ENCODE measurements around the gene HMBS.
"Not testable (repeated sequence)": the region's sequence is repeated elsewhere in the genome, so short reads cannot be mapped to it uniquely, and the experiment has no call there.

Gene HMBS

DNA sequence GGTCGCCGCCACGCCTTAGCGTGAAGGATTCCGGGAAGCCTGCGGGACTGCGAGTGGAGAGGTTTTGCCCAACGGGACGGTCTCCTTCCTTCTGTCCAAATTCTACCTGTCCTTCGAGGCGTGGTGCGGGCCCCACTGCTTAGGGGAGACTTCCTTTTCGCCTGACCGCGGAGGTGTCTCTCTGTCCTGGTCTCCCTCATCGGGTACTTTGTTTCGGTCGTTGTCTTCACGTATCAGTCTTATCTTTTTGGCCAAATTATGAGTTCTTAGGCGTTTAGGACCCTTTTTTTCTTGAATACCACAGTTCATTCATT lies 37.1 kb downstream of the HMBS start:
- DNase-seq = no peak

DNA sequence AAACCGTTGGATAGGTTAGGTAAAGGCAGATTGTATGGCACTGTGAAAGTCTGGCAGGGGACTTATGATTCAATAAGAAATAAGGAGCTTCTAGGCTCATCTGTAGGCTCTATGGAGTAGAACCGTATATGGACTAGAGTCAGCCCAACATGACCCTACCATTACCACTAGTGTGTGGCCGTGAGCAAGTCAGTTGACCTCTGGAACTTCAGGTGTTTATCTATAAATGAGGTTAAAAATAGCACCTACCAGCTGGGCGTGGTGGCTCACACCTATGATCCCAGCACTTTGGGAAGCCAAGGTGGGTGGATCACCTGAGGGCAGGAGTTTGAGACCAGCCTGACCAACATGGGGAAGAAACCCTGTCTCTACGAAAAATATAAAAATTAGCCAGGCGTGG lies 41.1 kb downstream of the HMBS start:
- DNase-seq = no peak

DNA sequence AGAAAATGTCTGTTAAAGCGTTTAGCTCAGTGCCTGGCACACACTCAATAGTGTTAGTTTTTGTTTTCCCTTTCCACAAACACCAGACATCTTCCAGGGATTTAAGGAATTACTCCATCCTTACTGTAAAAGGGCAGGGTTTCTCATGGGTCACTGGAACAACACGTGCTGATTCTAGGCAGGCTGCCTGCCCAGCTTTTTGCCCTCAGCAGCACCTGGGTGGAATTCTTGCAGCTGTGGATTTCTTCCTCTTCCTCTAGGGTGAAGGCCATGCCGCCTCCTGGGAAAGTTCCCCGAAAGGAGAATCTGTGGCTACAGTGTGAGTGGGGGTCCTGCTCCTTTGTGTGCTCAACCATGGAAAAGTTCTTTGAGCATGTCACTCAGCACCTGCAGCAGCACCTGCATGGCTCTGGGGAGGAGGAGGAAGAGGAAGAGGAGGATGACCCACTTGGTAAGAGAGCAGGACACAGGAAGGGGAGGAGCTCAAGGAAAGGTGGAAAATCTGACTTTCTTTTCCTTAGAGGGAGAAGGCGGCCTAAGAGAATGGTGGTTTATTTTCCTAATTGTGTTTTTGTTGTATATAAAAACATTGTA lies 42.1 kb downstream of the HMBS start:
- DNase-seq = no peak

DNA sequence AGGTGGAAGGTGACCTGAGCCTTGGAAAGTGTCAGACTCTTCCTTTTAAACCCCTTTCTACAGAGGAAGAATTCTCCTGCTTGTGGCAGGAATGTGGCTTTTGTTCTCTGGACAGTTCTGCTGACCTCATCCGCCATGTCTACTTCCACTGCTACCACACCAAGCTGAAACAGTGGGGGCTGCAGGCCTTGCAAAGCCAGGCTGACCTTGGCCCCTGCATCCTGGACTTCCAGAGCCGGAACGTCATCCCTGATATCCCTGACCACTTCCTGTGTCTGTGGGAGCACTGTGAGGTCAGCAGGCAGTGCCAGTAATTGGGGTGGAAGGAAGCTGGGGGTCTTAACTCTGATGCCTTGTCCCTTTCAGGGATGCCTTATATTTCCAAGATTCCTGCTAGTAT lies 46.0 kb downstream of the HMBS start:
- DNase-seq = no peak

DNA sequence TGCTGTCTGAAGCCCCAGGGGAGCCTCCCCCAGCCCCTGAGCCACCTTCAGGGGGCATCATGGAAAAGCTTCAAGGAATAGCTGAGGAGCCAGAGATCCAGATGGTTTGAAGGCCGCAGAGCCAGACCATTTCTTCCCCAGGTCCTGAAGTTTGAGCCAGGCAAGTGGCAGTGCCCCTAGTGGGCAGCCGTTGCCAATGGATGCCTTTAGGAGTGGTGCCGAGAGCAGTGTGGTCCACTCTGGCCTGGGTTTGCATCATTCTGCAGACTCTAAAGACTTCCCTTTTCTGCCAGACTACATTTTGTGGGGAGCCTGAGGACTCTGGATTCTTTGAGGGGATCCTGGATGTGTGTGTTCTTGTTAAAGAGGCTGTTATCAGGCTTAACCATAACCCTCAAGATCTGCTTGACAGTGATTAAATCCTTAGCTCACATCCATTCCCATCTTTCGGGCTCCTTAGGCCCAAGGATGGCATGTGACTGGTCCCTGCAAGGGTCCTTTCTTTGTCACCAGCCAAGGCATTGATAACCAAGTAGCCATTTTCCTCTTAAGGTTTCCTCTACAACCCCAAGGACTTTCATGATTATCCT lies 49.8 kb downstream of the HMBS start:
- DNase-seq = peak; percentile 25

DNA sequence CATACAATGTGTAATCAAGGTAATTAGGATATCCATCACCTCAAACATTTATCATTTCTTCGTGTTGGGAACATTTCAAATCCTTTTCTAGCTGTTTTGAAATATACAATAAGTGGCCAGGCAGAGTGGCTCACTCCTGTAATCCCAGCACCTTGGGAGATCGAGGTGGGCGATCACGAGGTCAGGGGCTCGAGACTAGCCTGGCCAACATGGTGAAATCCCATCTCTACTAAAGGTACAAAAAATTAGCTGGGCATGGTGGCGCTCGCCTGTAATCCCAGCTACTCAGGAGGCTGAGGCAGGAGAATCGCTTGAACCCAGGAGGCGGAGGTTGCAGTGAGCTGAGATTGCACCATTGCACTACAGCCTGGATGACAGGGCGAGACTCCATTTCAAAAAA lies 54.6 kb downstream of the HMBS start:
- not testable (repeated sequence) for DNase-seq
